ENCODE results near the gene DLG2. TPM values are rescaled to one million over a fixed set of nuclear protein-coding genes. Genes with fewer than 3 reads are reported as not detected.

DLG2 gene
- total RNA-seq, 1 donor from 2014 or later: 5.9 TPM

DNA sequence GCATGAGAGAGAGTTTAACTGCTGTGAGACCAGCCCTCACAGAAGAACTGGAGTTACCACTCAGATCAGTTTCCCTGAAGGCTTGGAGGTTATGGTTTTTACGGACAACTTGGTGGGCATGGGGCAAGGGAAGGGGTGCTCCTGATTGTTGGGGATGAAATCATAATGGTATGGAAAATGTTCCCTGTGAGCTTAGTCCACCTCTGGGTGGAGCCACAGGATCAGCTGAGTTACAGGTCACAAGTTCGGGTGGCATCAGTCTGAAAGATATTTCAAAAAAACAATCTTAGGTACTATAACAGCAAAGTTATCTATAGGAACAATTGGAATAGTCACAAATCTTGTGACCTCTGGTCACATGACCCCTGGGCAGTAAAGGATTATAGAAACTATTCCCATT is 162.9 kb downstream of the DLG2 start:
- DNase-seq (ENCODE audit: extremely low spot score, unreplicated experiment): no peak
- Mint-ChIP-seq H3K4me3 (no peak overlapping the region), H3K36me3 (no peaks in the 10 kb centered on the region), H3K9me3 (no peaks in the 10 kb centered on the region), H3K4me1 (ENCODE audit: unreplicated experiment) (no peaks in the 10 kb centered on the region), H3K27ac (no peak overlapping the region), H3K27me3 (peaks cover 2% of the 10 kb centered on the region)
- TF ChIP-seq, protein P1, sequence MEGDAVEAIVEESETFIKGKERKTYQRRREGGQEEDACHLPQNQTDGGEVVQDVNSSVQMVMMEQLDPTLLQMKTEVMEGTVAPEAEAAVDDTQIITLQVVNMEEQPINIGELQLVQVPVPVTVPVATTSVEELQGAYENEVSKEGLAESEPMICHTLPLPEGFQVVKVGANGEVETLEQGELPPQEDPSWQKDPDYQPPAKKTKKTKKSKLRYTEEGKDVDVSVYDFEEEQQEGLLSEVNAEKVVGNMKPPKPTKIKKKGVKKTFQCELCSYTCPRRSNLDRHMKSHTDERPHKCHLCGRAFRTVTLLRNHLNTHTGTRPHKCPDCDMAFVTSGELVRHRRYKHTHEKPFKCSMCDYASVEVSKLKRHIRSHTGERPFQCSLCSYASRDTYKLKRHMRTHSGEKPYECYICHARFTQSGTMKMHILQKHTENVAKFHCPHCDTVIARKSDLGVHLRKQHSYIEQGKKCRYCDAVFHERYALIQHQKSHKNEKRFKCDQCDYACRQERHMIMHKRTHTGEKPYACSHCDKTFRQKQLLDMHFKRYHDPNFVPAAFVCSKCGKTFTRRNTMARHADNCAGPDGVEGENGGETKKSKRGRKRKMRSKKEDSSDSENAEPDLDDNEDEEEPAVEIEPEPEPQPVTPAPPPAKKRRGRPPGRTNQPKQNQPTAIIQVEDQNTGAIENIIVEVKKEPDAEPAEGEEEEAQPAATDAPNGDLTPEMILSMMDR (conservative IDR thresholded peaks at IDR 0.05): no peak

DNA sequence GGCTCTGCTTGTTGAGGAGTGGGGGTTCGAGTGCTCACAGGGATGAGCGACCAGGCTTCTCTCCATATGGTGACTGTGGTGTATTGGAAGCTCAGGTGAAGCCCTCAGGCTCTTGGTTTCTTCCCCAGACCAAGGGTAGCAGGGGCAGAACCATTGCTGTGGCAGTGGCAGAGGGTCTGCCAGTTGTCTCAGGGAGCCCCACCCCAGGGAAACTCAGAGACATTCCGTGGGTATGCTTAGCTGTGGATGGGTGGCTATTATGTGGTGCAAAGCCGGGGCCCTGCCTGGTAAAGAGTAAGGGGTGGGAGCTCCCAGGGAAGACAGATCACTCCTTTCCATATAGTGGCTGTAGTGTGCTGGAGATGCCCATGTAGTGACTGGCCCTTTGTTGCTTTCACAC is 167.8 kb downstream of the DLG2 start:
- Mint-ChIP-seq H3K36me3 (no peaks in the 10 kb centered on the region), H3K27me3 (no peaks in the 10 kb centered on the region), H3K9me3 (no peaks in the 10 kb centered on the region), H3K4me3 (no peak overlapping the region), H3K4me1 (ENCODE audit: unreplicated experiment) (no peaks in the 10 kb centered on the region), H3K27ac (no peak overlapping the region)
- TF ChIP-seq, protein P1 (conservative IDR thresholded peaks at IDR 0.05): no peak
- no peak for DNase-seq (ENCODE audit: extremely low spot score, unreplicated experiment)

DNA sequence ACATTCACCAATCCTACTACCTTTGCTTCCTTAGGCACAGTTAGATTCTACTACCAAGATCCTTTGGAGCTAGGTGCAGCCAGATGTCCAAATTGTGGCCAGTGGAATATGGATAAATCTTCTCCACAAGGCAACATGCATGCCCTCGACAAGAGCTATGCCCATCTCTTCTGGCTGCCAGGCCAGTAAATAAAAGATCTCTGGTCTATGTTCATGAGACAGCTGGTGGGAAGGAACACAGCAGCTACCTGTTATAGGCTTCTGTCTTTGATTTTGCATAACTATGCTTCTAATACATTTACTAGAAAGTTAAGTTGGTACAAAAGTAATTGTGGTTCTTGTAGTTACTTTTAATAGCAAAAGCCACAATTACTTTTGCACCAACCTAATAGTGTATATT is 182.7 kb downstream of the DLG2 start:
- Mint-ChIP-seq H3K36me3 (no peaks in the 10 kb centered on the region), H3K27ac (no peak overlapping the region), H3K27me3 (no peaks in the 10 kb centered on the region), H3K4me3 (no peak overlapping the region), H3K9me3 (no peaks in the 10 kb centered on the region), H3K4me1 (ENCODE audit: unreplicated experiment) (no peaks in the 10 kb centered on the region)
- no peak for DNase-seq (ENCODE audit: extremely low spot score, unreplicated experiment)
- TF ChIP-seq, protein P1 (conservative IDR thresholded peaks at IDR 0.05): no peak

DNA sequence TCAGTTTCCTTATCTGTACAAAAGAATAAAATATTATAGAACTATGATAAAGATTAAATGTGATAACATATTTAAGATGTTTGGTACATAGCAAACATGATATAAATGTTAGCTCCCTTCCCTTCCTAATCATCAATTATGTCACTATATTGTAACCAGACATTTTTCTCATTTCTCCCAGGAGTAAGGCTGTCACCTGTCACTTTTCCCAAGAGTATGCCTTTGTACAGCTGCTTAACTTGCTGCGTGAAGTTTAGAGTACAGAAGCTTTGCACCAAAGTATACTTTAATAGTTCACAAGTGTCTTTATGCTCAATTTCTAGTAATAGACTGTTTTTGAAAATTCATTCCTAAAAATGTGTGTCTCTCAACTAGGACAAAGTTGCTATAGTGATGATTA is 186.9 kb downstream of the DLG2 start:
- Mint-ChIP-seq H3K36me3 (no peaks in the 10 kb centered on the region), H3K27me3 (no peaks in the 10 kb centered on the region), H3K4me3 (no peak overlapping the region), H3K9me3 (no peaks in the 10 kb centered on the region), H3K27ac (no peak overlapping the region), H3K4me1 (ENCODE audit: unreplicated experiment) (no peaks in the 10 kb centered on the region)
- no peak for DNase-seq (ENCODE audit: extremely low spot score, unreplicated experiment)
- TF ChIP-seq, protein P1 (conservative IDR thresholded peaks at IDR 0.05): no peak

DNA sequence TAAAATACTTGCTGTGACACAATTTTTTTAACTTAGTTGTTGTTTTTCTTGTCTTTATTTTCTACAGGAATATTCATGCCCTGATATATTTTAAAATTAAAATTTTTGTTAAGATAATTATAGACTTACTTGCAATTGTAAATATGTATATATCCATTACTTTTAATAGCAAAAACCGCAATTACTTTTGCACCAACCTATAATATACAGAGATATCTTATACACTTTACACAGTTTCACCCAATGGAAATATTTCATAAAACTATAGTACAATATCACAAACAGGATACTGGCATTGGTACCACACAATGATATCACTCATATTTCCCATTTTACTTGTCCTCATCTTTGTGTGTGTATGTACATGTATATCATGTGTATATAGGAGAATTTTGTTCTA is 188.8 kb downstream of the DLG2 start:
- no peak overlapping the region for H3K4me3 Mint-ChIP-seq
- no peaks in the 10 kb centered on the region for H3K36me3 Mint-ChIP-seq
- H3K27ac Mint-ChIP-seq: no peak overlapping the region
- no peaks in the 10 kb centered on the region for H3K9me3 Mint-ChIP-seq
- TF ChIP-seq, protein P1 (conservative IDR thresholded peaks at IDR 0.05): no peak
- no peaks in the 10 kb centered on the region for H3K4me1 Mint-ChIP-seq (ENCODE audit: unreplicated experiment)
- DNase-seq (ENCODE audit: extremely low spot score, unreplicated experiment): no peak
- H3K27me3 Mint-ChIP-seq: no peaks in the 10 kb centered on the region

DNA sequence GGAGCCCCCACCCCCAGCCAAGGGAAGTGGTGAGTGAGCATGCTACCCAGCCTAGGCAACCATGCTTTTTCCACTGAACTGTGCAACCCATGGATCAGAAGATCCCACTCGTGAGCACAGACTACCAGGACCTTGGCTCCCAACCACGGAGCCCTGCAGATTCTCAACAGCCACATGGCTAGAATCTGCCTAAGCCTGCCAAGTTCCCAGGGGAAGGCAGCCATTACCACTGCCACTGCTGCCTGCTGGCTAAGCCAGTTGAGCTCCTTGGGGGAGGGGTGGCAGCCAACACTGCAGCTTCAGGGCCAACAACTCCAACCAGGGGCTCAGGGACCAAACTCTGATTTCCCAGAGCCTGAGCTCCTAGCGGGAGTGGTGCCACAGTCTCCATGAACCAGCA is 195.8 kb downstream of the DLG2 start:
- Mint-ChIP-seq H3K27ac (no peak overlapping the region), H3K9me3 (no peaks in the 10 kb centered on the region), H3K4me1 (ENCODE audit: unreplicated experiment) (no peaks in the 10 kb centered on the region), H3K27me3 (no peaks in the 10 kb centered on the region), H3K4me3 (no peak overlapping the region), H3K36me3 (no peaks in the 10 kb centered on the region)
- DNase-seq (ENCODE audit: extremely low spot score, unreplicated experiment): no peak
- TF ChIP-seq, protein P1 (conservative IDR thresholded peaks at IDR 0.05): no peak
